Epithelial cell of prostate (primary cell): ENCODE data around the gene EXD1.
A peak's percentile ranks its signal among the peaks of the same experiment; 100 is the strongest.
"Not testable (repeated sequence)": the region's sequence is repeated elsewhere in the genome, so short reads cannot be mapped to it uniquely, and the experiment has no call there.

Experiments
- DNase-seq: peaks from one replicate; pipeline ENCODE4 v3.0.0-alpha.2; 2011; ENCODE audit warnings: low read depth, low spot score
- H3K27ac ChIP-seq: fragments of 450-650 bp; 2 replicates; pipeline ENCODE4 v1.5.1; 2017; ENCODE audit warnings: mild to moderate bottlenecking

EXD1 gene

DNA sequence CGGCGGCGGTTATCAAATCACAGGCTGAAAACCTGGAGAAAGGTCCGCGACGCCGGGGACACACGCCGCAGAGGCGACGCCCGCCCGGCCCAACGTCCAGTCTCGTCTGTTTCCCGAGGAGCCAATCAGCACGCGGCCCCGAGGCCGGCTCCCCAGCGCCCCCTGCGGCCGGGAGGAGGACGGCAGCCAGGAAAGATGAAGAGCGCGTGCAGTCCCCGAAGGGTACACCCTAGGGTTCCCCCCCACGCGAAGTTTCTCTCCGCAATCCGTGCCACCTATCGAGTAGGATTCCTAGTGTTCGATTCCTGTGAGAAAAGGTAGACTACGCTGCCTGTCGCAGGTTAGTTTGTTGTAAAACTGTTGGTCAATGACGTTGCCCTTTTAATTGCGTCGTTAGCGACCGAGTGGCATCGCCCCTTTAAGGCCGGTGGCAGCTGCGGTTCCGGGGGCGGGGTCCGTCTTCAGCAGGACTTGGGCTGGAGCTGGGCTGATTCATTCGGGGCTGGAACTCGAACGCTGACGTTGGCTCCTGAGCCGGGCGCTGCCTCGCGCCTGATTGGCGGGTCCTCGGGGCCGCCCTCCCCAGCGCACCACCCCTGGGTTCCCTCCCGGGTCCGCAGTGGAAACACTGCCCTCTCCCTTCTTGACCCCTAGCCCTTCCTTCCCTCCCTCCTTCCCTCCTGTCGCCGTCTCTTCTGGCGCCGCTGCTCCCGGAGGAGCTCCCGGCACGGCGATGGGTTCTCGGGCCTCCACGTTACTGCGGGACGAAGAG is at the start of gene EXD1, which contains the start of gene CHP1:
Gene EXD1, minus strand, starts transcription at position 108 of the 772 bp plus-strand sequence. CDS start 4,182 bp downstream, outside the sequence.
Gene CHP1, plus strand, starts transcription at position 619 of the 772 bp plus-strand sequence. Its CDS starts 115 bp downstream, at position 734.
- peak; percentile 92 for DNase-seq

GRCh38 chr15:41279535-41280283 is 49.2 kb upstream of the EXD1 start:
- no peak overlapping the region for H3K27ac ChIP-seq

More for the DNA sequence above, at the start of gene EXD1, which contains the start of gene CHP1:
- H3K27ac ChIP-seq = peak within 1 kb of the TSS; percentile 75

DNA sequence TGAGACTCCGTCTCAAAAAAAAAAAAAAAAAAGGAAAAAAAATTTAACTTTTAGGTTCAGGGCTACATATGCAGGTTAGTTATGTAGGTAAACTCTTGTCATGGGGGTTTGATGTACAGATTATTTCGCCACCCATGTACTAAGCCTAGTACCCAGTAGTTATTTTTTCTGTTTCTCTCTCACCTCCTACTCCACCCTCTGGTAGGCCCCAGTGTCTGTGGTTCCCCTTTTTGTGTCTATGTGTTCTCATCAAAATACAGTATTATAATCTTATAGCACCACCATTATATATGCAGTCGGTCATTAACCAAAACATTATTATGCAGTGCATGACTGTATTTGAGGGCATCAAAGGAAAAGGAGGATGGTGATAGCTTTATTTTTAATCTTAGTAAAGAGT is 47.8 kb upstream of the EXD1 start:
- H3K27ac ChIP-seq = no peak overlapping the region
- no peak for DNase-seq

More at GRCh38 chr15:41279535-41280283, 49.2 kb upstream of the EXD1 start:
- DNase-seq = no peak

DNA sequence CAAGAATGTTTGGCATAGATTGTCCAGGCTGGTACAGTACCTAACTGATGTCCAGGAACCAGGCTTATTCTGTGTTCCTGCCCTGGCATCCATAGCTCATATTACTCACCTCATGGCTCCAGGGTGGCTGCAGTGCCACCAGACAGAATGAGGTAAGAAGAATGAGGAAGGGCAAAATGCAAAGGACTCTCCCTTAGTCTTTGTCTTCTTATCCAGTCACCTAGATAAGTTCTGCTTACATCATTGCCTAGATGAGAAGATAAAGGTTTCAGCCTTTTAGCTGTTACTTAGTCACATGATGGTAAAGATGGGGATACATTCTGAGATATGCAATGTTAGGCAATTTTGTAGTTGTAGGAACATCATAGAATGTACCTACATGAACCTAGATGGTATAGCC is 46.3 kb upstream of the EXD1 start:
- no peak for DNase-seq
- peak overlapping the region; percentile 67 for H3K27ac ChIP-seq

- H3K27ac ChIP-seq = no peak overlapping the region
- DNase-seq = no peak
Measured at GRCh38 chr15:41269887-41270286, 39.3 kb upstream of the EXD1 start.

DNA sequence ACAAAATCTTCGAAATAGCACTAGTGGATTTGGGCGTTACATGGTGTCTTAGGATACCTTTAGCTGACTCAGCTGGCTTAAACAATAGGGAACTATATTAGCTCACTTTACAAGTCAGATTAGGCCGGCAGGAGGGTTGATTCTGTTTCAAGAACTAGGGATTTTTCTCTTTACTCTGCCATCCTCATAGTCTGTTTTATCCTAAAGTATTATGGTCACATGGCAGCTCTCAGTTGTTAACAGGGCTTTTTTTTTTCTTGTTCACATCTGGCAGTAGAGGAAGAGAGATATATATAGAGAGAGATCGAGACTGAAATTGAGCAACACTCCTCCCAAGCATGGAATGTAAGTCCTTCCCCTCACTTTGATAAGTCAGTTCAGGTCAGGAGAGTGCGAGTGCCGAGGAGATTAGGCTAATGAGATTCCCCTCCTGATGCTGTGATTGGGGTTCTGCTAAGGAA is 33.4 kb upstream of the EXD1 start:
- DNase-seq = no peak
- peak overlapping the region; percentile 18 for H3K27ac ChIP-seq

- no peak overlapping the region for H3K27ac ChIP-seq
- no peak for DNase-seq
Measured at GRCh38 chr15:41262571-41262970, 32.0 kb upstream of the EXD1 start.

DNA sequence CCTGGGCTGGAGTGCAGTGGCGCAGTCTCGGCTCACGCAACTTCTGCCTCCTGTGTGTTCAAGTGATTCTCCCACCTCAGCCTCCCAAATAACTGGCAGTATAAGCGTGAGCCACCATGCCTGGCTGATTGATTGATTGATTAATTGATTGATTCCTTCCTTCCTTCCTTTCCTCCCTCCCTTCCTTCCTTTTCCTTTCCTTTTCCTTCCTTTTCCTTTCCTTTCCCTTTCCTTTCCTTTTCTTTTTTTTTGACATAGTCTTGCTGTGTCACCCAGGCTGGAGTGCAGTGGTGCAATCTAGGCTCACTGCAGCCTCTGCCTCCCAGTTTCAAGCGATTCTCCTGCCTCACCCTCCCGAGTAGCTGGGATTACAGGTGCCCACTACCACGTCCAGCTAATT is 30.4 kb upstream of the EXD1 start:
- DNase-seq, H3K27ac ChIP-seq: not testable (repeated sequence)

- peak overlapping the region; percentile 49 for H3K27ac ChIP-seq
- DNase-seq = no peak
Measured at GRCh38 chr15:41259546-41260189, 29.1 kb upstream of the EXD1 start.

GRCh38 chr15:41258750-41259471 is 28.4 kb upstream of the EXD1 start:
- H3K27ac ChIP-seq = peak overlapping the region; percentile 49
- no peak for DNase-seq

DNA sequence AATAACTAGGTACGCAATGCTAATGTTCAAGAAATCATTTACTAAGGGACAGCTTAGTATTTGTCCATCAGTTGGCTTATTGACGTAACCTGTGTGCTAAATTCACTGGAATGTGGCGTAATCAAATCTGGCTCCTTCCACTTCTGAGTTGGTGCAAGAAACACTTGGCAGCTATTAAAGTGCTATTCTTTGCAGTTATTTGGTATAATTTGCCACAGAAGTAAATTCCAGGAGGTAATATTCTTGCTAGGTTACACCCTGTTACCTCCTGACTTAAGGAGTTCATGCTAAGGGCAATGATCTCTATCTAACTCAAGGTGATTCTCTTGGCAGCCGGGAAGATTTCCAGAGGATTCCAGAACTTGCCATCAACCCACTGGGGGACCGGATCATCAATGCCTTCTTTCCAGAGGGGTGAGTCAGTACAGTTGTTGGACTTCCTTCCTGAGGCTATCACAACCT is 26.1 kb upstream of the EXD1 start:
- H3K27ac ChIP-seq = no peak overlapping the region
- no peak for DNase-seq

GRCh38 chr15:41256103-41256502 is 25.5 kb upstream of the EXD1 start:
- H3K27ac ChIP-seq = no peak overlapping the region
- DNase-seq = no peak

DNA sequence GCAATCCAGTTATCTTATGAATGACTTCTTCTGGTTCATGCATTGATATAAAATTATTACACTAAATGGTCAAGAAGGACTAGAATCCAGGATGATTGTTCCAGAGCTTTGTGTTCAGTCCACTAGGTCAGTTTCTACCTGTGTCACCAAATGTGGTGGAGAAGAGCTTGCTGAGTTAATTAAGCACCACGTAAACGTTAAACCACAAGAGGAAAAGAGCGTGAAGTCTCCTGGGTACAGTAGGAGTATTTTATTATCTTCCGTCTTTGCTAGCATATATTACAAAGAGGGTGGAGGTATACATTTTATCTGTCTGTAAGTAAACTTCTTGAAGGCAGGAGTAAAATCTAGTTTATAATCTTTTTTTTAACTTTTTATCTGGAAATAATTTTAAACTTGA is 24.0 kb upstream of the EXD1 start:
- no peak for DNase-seq
- H3K27ac ChIP-seq = no peak overlapping the region

DNA sequence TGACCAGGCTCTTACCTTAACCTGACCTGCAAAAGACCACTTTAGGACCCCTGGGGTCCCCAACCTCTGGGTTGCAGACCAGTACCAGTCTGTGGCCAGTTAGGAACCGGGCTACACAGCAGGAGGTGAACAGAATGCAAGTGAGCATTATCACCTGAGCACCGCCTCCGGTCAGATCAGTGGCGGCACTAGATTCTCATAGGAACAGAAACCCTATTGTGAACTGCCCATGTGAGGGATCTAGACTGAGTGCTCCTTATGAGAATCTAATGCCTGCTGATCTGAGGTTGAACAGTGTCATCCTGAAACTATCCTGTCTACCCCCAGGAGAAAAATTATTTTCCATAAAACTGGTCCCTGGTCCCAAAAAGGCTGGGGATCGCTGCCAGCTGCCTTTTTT is 20.9 kb upstream of the EXD1 start:
- DNase-seq = no peak
- no peak overlapping the region for H3K27ac ChIP-seq

DNA sequence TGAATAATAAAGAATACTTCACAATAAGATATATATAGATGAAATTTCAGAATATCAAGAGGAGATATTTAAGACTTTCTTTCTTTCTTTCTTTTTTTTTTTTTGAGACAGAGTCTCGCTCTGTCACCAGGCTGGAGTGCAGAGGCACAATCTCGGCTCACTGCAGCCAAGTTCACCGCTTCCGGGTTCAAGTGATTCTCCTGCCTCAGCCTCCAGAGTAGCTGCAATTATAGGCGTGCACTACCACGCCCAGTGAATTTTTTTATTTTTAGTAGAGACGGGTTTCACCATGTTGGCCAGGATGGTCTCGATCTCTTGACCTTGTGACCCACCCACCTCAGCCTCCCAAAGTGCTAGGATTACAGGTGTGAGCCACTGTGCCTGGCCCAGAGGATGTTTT is 20.2 kb upstream of the EXD1 start:
- peak overlapping the region; percentile 90 for H3K27ac ChIP-seq
- DNase-seq = not testable (repeated sequence)

DNA sequence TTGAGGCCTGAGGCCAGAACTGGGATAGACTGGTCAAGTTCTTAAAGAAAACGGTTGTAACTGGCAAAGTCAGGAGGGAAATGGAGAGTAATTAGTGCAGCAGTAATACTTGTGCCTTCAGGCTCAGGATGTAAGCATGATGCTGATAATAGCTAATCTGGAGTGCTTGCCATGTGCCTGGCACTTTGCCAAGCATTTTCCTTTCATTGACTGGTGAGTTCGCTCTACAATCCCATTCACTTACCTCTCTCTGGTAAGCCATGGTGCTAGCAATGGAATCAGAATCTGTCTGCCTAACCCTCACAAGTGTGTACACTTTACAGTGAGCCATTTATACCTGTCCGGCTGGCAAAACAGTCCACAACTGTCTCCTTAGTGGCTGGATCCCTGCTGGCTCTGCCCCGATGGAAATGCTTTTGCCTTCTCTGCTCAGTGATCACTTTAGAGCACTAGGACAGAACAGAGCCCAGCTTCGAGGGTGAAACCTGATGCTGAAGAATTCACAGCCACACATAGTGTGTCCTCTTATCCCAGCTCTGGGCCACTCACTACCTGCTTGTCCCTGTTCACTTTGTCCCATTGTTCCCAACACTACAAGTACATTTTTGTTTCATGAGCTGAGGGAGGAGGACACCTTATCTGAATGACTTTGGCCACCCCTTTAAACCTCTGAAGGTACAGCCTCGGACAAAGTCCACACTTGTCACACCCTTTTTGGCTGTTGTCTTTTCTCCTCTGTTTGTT is 10.8 kb upstream of the EXD1 start:
- H3K27ac ChIP-seq = no peak overlapping the region
- no peak for DNase-seq

DNA sequence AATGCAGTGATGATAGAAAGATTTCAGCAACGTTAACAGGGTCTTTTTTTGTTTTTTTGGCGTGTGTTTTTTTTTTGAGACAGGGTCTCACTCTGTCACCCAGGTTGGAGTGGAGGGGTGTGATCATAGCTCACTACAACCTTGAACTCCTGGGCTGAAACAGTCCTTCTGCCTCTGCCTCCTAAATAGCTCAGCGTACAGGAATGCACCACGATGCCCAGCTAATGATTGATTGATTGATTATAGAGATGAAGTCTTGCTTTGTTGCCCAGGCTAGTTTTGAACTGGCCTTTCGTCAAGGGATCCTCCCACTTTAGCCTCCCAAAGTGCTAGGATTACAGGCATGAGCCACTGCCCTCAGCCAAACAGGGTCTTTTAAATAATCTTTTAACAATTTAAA is 7.5 kb upstream of the EXD1 start:
- no peak overlapping the region for H3K27ac ChIP-seq

GRCh38 chr15:41235929-41236328 is 5.4 kb upstream of the EXD1 start:
- DNase-seq = no peak
- H3K27ac ChIP-seq = no peak overlapping the region

More for the DNA sequence above, 7.5 kb upstream of the EXD1 start:
- DNase-seq = no peak

DNA sequence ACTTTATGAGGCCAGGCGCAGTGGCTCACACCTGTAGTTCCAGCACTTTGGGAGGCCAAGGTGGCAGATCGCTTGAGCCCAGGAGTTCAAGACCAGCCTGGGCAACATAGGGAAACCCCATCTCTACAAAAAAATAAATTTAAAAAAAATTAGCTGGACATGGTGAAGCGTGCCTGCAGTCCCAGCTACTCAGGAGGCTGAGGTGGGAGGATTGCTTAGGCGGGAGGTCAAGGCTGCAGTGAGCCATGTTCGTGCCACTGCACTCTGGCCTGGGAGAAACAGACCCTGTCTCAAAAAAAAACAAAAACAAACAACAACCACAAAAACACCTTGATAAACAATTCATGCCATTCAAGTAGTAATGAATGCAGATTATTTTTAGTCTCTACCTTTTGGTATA is 4.7 kb upstream of the EXD1 start:
- DNase-seq, H3K27ac ChIP-seq: not testable (repeated sequence)
